Fibroblast of skin of right quadriceps (primary cell): ENCODE data around the gene SFMBT2.

ENCODE experiments used
- DNase-seq: peaks from one replicate; pipeline ENCODE4 v3.0.0-alpha.2; 2013

SFMBT2 gene

GRCh38 chr10:7362471-7362870 is 48.4 kb downstream of the SFMBT2 start:
- peak; percentile 68 for DNase-seq

- DNase-seq, result no peak
These were observed 49.5 kb downstream of the SFMBT2 start for GRCh38 chr10:7361316-7361715.

GRCh38 chr10:7359954-7360353 is 50.9 kb downstream of the SFMBT2 start:
- no peak for DNase-seq

DNA sequence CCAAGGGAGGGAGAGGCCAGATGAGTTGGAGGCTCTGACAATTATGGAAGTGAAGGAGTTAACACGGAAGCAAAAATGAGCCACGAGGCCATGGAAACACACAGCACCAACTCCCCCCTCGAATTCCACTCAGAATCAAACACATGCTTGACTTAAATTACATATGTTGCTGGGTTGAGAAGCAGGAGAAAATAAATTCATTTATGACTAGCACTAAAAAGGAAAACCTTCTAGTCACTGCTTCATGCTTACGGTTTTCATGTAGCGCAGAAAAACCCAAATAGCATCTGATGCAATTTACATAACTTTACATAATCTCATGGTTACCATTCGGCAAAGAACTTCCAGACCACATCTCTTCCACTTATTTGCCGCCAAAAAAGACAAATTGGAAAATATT is 51.5 kb downstream of the SFMBT2 start:
- no peak for DNase-seq

DNA sequence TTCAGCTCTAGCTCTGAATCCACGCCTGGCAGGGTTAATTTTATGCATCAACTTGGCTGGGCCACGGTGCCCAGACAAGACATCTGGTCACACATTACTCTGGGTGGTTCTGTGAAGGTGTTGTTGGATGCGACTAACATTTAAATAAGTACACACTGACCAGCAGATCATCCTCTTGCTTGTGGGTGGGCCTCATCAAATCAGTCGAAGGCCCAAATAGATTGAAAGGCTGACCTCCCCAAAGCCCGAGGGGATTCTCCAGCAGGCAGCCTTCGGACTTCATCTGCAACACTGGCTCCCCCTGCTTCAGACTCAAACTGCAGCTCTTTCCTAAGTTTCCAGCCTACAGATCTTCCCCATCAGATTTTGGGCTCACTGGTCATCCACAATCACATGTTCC is 53.6 kb downstream of the SFMBT2 start:
- DNase-seq, result no peak

GRCh38 chr10:7354330-7355047 is 56.3 kb downstream of the SFMBT2 start:
- peak; percentile 60 for DNase-seq

DNA sequence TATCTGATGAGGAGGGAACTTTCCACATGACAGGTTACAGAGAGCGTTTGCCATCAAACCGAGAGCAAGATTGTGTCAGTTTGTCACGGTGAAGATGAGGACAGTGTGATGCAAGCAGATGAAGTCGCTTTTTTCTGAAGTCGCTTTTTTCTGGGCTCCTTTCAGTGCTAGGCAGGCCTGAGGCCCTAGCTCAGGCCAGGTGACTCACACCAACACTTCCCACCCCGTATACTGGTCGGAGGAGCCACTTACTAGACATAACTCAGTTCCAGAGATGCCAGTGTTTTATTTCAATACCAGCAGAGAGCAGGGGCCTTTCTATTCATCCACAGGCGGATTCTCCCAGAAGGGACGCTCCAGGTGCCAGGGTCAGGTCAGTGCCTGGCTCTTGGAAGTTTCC is 58.9 kb downstream of the SFMBT2 start:
- DNase-seq, result no peak

DNA sequence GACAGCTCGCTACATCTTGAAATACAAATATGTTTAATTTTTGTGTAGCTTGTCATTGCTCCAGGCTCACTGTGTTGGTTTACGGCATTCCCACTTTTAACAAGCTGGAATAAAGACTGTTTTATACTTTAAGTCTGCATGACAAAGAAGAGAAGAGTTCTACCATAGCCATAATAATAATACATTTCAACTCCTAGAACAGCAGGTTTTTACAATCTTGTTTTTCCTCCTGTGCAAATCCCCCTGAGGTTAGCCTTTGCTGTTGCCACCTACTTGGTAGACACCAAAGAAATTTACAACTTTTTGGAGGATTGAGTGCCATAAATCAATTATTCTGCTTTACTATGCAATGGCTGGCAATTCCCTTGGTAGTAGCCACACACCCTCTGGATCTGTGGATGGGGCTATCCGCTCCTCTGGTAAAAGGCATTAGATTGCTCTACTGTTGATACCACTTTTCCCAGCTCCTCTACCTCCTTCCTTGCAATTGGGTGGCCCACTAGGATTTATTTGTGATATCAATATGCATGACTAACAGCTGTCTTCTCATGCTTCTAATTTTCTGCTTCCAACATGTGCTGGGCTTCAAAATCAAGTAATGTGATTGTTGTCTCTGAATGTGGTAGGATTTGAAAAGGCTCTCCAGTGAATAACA is 60.2 kb downstream of the SFMBT2 start:
- DNase-seq, result no peak

DNA sequence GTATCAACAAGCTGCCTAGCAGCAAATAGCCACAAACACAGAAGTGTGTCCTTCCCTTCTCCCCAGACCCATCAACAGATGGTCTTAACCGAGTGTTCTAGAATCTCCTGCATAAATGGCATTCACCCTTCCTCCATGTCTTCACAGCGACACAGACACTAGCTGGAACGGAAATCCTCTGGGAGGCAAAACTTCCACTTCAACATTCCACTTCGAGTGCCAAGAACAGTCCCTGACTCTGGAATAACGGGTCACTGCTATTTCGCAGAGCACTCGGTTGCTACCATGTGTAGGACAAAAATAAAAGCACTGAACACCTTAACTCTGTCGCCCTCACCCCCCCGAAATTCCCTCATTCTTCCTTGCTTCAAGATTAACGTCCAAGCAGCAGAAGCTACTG is 65.1 kb downstream of the SFMBT2 start:
- DNase-seq, result no peak

GRCh38 chr10:7343040-7343439 is 67.8 kb downstream of the SFMBT2 start:
- no peak for DNase-seq

DNA sequence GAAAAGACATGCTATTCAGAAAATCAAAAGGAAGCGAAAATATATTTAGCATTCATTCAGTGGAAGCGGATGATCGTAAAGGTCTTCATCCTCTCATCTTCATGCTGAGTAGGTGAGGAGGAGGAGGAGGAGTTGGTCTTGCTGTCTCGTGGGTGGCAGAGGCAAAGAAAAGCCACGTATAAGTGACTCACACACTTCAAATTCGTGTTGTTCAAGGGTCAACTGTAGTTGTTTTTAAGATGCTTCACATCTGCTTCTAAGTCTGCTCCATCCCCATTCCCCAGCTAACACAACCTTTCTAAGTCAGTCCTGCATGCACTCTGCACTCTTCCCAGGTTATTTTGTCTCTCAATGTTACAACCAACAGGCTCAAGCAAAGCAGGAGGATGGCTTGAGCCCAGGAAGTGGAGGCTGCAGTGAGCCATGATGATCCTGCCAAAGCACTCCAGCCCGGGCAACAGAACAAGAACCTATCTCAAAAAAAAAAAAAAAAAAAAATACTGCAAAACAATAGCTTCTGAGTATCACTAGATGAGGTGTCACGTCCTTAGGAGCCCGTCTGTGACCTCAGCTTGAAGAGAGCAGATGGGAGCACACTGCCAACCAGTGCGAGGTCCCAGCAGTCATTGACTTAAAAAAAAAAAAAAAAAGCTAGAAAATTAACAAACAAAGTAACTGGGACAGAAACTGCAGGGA is 70.5 kb downstream of the SFMBT2 start:
- no peak for DNase-seq

DNA sequence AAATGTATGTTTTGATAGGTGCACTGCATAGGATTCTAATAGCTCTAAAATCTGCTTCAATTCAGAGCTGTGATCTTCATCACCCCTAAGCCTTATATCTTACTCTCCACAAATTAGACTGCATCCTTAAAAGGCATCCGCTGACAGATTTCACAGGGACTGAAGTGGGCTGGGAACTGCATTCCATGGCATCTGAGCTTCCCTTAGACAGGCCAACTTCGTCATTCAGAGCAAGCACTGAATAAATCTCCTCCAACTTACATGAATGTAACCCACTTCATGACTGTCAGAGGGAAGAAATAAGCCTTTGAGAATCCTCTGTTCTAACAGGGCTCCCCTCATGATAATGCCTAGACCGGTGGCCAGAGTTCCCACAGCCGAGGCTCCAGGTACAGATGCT is 71.3 kb downstream of the SFMBT2 start:
- no peak for DNase-seq

DNA sequence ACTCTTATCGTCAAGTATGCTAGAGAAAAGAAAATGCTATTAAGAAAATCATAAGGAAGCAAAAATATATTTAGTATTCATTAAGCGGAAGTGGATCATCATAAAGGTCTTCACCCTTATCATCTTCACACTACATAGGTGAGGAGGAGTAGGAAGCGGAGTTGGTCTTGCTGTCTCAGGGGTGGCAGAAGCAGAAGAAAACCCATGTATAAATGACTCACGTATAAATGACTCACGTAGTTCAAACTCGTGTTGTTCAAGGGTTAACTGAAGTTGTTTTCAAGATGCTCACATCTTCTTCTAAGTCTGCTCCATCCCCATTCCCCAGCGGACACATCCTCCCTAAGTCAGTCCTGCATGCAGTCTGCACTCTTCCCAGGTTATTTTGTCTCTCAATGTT is 72.4 kb downstream of the SFMBT2 start:
- DNase-seq, result no peak

GRCh38 chr10:7337431-7338171 is 73.2 kb downstream of the SFMBT2 start:
- no peak for DNase-seq

DNA sequence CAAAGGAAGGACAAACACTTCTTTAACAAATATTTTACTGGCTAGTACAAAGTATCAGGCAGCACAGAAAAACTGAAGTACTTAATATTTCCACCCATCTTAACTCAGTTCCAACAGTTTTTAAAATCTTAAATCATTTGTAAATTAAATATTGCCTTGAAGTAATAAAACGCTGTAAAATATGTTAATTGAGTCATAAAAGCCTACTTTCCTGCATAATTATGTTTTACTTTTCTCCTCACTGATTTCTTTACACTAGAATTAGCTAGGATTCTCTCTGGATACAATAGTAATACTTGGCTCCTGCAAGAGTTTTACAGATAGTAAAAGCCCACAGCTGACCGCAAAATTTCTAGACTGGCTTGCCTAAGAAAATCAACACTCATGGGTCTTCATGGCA is 74.9 kb downstream of the SFMBT2 start:
- no peak for DNase-seq

DNA sequence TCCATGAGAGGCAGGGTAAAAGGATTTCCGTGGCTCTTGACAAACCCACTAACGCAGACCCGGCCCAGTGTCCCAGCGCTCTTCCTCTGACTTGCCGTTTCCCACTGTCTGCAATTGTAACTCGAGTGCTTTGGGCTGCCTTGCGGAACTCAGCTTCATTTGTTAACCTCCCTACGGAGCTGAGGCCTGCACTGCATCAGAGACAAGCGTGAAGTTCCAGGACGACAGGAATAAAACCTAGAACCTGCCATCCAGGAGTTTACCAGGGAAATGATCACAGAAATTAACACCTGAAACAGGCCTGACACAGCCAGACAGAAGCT is 76.2 kb downstream of the SFMBT2 start:
- DNase-seq, result no peak

DNA sequence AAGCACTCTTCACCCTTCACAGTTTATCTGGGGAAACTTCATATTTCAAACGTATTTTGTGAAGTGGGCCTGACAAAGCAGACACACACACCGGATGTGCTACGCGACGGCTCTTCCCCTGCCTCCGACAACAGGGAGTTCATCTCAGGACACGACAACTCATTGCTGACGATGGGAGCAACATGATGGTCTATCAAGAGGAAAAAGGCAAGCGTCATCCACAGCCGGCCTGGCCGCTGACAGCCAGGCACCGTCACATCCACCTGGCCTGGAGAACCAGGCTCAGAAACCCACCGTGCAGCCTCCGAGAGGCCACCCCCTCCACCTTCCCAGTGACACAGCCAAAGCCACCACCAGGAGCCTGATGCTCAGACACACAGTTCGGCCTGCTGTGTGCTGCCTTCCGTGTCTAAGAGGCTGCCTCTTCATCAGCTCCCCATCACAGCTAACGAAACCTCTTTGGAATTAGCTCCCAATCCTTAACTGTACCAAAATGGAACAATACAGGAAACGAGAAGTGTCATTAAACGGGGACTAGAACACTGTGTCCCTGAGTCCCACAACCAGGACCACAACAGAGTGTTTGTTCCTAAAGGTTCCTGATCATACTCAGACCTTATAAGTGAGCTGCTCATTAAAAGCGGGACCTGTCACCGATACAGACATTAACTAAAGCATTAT is 76.7 kb downstream of the SFMBT2 start:
- DNase-seq, result no peak

GRCh38 chr10:7329219-7329618 is 81.6 kb downstream of the SFMBT2 start:
- DNase-seq, result no peak

GRCh38 chr10:7327885-7328284 is 82.9 kb downstream of the SFMBT2 start:
- no peak for DNase-seq

DNA sequence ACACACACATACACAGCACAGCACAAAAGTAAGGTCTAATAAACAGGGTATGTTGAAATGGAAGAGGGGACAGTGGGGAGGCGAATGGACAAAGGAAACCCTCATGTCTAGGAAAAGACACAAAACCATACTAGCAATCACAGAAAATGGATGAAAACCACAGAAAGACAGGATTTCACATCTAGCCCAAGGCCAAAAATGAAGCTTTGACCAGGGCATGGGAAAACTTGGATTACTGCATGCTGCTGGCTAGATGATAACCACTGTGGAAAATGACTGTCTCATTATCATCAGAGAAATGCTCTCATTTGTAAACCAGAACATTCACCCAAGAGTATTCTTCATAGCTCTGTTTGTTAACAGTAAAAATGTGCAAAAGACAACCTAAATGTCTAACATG is 88.2 kb downstream of the SFMBT2 start:
- DNase-seq, result no peak

GRCh38 chr10:7320072-7320471 is 90.8 kb downstream of the SFMBT2 start:
- no peak for DNase-seq

DNA sequence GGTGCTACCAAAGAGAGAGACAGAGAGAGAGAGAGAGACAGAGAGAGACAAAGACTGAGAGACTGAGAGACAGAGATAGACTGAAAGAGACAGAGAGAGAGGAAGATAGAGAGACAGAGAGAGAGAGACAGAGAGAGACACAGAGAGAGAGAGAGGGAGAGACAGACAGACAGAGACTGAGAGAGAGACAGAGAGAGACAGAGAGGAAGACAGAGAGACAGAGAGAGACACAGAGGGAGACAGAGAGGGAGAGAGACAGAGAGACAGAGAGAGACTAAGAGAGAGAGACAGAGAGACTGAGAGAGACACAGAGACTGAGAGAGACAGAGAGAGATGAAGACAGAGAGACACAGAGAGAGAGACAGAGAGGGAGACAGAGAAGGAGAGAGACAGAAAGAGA is 91.2 kb downstream of the SFMBT2 start:
- no peak for DNase-seq

- no peak for DNase-seq
These were observed 92.0 kb downstream of the SFMBT2 start for GRCh38 chr10:7318836-7319235.
